OCI-LY3 (cell line): ENCODE data around the gene PPP1R7.

Source experiments
- EZH2phosphoT487 ChIP-seq: fragments of 200-600 bp; shearing (Covaris generic); IDR thresholded peaks from 2 replicates; pipeline ENCODE4 v1.6.1; 2018; ENCODE audit warnings: antibody characterized with exemption, mixed run types, low read depth
- TF ChIP-seq, protein P1 (sequence below): fragments of 200-600, 300-600 bp; sonication (generic); IDR thresholded peaks from 2 replicates; pipeline ENCODE4 v1.5.1; 2014; ENCODE audit warnings: antibody characterized with exemption, low read length, low read depth

DNA sequence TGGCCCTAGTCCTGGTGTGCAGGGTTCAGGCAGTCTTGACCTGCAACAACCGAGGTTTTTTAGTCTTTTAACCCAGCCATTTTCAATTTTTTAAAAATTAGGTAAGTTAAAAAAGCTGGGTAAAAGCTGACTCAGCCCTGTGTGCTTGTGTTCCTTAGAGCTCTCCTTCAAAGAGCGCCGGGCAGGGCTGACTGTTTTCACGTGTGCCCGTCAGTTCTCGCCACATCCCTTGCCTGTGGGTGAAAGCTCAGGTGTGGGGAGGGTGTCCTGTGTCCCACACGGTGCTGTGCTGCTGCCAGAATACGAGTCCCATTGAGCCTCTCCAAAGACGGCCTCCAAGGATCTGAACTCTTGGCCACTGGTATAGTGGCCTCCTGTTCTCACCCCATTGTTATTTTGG, 33.0 kb downstream of the PPP1R7 start:
- TF ChIP-seq EZH2phosphoT487: no peak
- TF ChIP-seq, protein P1, sequence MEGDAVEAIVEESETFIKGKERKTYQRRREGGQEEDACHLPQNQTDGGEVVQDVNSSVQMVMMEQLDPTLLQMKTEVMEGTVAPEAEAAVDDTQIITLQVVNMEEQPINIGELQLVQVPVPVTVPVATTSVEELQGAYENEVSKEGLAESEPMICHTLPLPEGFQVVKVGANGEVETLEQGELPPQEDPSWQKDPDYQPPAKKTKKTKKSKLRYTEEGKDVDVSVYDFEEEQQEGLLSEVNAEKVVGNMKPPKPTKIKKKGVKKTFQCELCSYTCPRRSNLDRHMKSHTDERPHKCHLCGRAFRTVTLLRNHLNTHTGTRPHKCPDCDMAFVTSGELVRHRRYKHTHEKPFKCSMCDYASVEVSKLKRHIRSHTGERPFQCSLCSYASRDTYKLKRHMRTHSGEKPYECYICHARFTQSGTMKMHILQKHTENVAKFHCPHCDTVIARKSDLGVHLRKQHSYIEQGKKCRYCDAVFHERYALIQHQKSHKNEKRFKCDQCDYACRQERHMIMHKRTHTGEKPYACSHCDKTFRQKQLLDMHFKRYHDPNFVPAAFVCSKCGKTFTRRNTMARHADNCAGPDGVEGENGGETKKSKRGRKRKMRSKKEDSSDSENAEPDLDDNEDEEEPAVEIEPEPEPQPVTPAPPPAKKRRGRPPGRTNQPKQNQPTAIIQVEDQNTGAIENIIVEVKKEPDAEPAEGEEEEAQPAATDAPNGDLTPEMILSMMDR: no peak
